Upper lobe of left lung (tissue), 4 donors: ENCODE results near the gene ZNF678.

Experiments used
- CTCF ChIP-seq, 6 experiments: fragments of 450-650 bp in 4 of 6; fragments of 200-600 bp in 2 of 6; sonication (generic) in 2 of 6; IDR thresholded peaks; one replicate each; pipeline ENCODE4 v1.5.1; 2016 to 2019; ENCODE audit warnings: antibody characterized with exemption in 6 of 6
- EP300 ChIP-seq, 4 donors: sonication (generic); formaldehyde crosslinking; IDR thresholded peaks; one replicate each; pipeline ENCODE4 v1.5.1; 2017; ENCODE audit warnings: antibody characterized with exemption in 4 of 4, control low read depth in 2 of 4
- POLR2A ChIP-seq, 4 donors: fragments of 450-650 bp; IDR thresholded peaks; one replicate each; pipeline ENCODE4 v1.5.1; 2016 to 2017; ENCODE audit warnings: antibody characterized with exemption in 4 of 4, mild to moderate bottlenecking in 2 of 4
- POLR2AphosphoS5 ChIP-seq, 2 donors: sonication (generic); formaldehyde crosslinking; IDR thresholded peaks; one replicate each; pipeline ENCODE4 v1.5.1; 2017; ENCODE audit warnings: antibody characterized with exemption in 2 of 2

DNA sequence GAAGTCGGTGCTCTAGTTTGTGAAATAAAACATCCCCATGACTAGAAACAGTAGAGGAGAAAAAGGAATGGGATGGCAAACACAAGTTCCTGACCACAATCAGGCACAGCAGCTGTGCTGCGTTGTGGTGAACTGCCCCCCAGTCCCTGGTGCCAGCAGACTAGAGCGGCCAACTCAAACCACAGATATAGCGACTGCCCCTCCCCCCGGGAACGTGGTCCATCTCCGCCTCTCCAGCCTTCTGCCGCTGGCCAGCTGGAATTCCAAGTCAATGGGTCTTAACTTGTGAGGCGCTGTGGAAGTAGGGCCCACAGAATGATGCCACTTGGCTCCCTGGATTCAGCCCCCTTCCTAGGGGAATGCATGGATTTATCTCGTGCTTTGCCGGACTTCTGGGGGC lies 41.6 kb upstream of the ZNF678 start:
- no peak for TF ChIP-seq CTCF (IDR thresholded peaks at IDR 0.05)
- no peak for TF ChIP-seq POLR2A (IDR thresholded peaks at IDR 0.05)
- TF ChIP-seq POLR2AphosphoS5 (IDR thresholded peaks at IDR 0.05) = no peak
- no peak for TF ChIP-seq EP300 (IDR thresholded peaks at IDR 0.05)
